ENCODE results near the gene INPP5K. TPM values are rescaled to one million over a fixed set of nuclear protein-coding genes. Genes with fewer than 3 reads are reported as not detected.

Gene INPP5K
- total and polyA plus RNA-seq, 10 of the 15 experiments (the other 5 are each of a cell fraction or from before 2014, with no cell fraction given): 0.58 to 41.2 (median 23.3) TPM

GRCh38 chr17:1482680-1483079 lies 33.7 kb downstream of the INPP5K start:
- peaks cover 0 to 4% of the 10 kb centered on the region in 2 experiments; a peak in 3 of 4 replicates for H3K36me3 ChIP-seq (ENCODE audit: control insufficient read depth in 2 of 2, insufficient read depth in 2 of 2, low read length in 1 of 2)
- in situ Hi-C loops (cut with MboI) (no loop called here), intact Hi-C loops (cut with micrococcal nuclease; ENCODE audit: unreplicated experiment) (no loop called here)
- no peak overlapping the region for H3K4me3 ChIP-seq
- WGBS (ENCODE audit: insufficient coverage, insufficient replicate concordance, low lambda C conversion rate, missing lambda C conversion rate): 96% methylated on average over 11 of the region's 20 CpGs
- peaks cover 8% of the 10 kb centered on the region for H3K4me1 ChIP-seq (ENCODE audit: control insufficient read depth, insufficient read depth, low read length)
- no peak for DNase-seq (ENCODE audit: low read depth, low spot score)
- H3K4me2 ChIP-seq (ENCODE audit: control insufficient read depth, insufficient read depth): no peak overlapping the region
- no peak for ATAC-seq
- ChIA-PET POLR2A (interaction anchor here (2.7 kb wide), 1 partner anchor 7 kb away, joined by 22 read pairs; no protein-coding TSS in a partner anchor), RAD21 (ENCODE audit: unreplicated experiment) (no interaction called here), CTCF (no interaction called here), SMC1A (ENCODE audit: uncharacterized antibody, unreplicated experiment) (no interaction called here)
- peaks cover 12% of the 10 kb centered on the region for H3K79me2 ChIP-seq (ENCODE audit: control insufficient read depth, insufficient read depth, low read length)
- no peak overlapping the region for H3K9ac ChIP-seq (ENCODE audit: control insufficient read depth, insufficient read depth, low read length)
- H4K20me1 ChIP-seq (ENCODE audit: control insufficient read depth, insufficient read depth): no peaks in the 10 kb centered on the region
- H2AFZ ChIP-seq (ENCODE audit: control insufficient read depth, low read depth, low read length): no peak overlapping the region
- no peak for FAIRE-seq
- H3K27me3 ChIP-seq (replicated peaks in 1 of 2; ENCODE audit: control insufficient read depth in 2 of 2, insufficient read depth in 2 of 2, low read length in 1 of 2): no peaks in the 10 kb centered on the region
- no peak overlapping the region for H3K27ac ChIP-seq (ENCODE audit: control insufficient read depth, insufficient read depth)
- no peaks in the 10 kb centered on the region for H3K9me3 ChIP-seq (replicated peaks; ENCODE audit: control insufficient read depth, insufficient read depth, low read length)
- BruUV-seq (replicated peaks): no TSS peak
- TF ChIP-seq JUNB (IDR thresholded peaks at IDR 0.05): no peak
- no peak for TF ChIP-seq PKNOX1 (IDR thresholded peaks at IDR 0.05)
- TF ChIP-seq RELA (IDR thresholded peaks at IDR 0.05; ENCODE audit: borderline replicate concordance, partially characterized antibody): no peak
- TF ChIP-seq GABPA (IDR thresholded peaks at IDR 0.05; ENCODE audit: low read depth): no peak
- TF ChIP-seq LARP7 (IDR thresholded peaks at IDR 0.05): no peak
- TF ChIP-seq, protein P1, sequence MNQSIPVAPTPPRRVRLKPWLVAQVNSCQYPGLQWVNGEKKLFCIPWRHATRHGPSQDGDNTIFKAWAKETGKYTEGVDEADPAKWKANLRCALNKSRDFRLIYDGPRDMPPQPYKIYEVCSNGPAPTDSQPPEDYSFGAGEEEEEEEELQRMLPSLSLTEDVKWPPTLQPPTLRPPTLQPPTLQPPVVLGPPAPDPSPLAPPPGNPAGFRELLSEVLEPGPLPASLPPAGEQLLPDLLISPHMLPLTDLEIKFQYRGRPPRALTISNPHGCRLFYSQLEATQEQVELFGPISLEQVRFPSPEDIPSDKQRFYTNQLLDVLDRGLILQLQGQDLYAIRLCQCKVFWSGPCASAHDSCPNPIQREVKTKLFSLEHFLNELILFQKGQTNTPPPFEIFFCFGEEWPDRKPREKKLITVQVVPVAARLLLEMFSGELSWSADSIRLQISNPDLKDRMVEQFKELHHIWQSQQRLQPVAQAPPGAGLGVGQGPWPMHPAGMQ (IDR thresholded peaks at IDR 0.05; ENCODE audit: borderline replicate concordance): no peak
- no peak for TF ChIP-seq CUX1 (IDR thresholded peaks at IDR 0.05; ENCODE audit: insufficient replicate concordance, low read depth, low read length)
- TF ChIP-seq ZBTB11 (CRISPR knock-in tag; IDR thresholded peaks at IDR 0.05): no peak
- no peak for TF ChIP-seq SUZ12 (IDR thresholded peaks at IDR 0.05; ENCODE audit: unreplicated experiment)
- no peak for TF ChIP-seq POU2F2 (IDR thresholded peaks at IDR 0.05; ENCODE audit: borderline replicate concordance, low read depth, low read length)
- TF ChIP-seq SIN3A (IDR thresholded peaks at IDR 0.05; ENCODE audit: low read depth, low read length): no peak
- no peak for TF ChIP-seq ATF2 (IDR thresholded peaks at IDR 0.05; ENCODE audit: low read length)
